HG02610 (cell line): ENCODE data around the gene UBR7.

Experiments
- ATAC-seq: cut with Tn5 transposase; IDR thresholded peaks from one replicate; pipeline ENCODE4 v1.9.1; 2021; ENCODE audit warnings: mild to moderate bottlenecking, moderate library complexity; ENCODE audit not compliant: unreplicated experiment

UBR7 gene

DNA sequence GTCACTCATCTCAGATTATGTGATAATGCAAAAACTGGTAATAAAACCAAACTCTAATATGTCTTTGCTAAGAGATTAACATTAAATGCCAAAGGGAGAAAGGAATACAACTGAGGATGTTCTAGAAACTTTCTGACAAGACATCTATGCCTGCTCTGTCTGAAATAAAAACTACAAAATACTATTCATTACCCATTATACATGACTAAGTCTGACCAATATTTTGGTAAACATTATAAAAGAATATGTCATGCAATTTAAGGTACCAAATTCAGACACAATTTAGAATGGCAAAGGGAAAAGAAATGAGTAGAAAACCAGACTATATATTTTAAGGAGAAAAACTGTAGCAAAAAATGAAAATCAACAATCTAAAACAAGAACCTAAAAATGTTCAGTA, 39.5 kb downstream of the UBR7 start:
- no peak for ATAC-seq

DNA sequence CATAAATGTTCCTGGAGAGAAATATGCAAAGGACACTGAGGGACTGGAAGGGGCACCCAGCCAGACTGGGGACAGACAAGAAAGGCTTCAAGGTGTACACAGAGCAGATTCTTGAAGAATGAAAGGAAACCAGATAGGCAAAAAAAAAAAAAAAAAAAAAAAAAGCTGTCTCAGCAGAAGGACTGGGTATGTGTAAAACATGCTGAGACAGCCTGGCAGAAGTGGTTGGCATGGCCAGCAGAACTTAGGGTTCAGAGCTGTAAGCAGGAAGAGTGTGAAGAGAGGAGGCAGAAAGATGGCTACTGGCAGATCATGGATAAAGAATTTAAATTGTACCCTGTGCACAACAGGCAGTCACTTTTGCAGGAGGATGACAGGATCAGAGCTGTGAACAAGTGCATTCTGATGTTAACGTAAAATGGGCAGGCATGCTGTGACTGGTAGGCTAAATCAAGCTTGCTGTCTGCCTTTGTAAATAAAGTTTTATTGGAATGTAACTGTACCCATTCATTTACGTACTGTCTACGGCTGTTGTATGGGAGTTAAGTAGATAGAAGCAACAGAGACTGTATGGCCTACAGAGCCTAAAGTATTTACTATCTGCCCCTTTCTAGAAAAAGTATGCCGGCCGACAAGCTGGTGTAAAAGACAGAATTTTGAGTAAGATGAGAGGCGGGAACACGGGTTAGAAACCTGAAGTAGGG, 42.2 kb downstream of the UBR7 start:
- no peak for ATAC-seq

DNA sequence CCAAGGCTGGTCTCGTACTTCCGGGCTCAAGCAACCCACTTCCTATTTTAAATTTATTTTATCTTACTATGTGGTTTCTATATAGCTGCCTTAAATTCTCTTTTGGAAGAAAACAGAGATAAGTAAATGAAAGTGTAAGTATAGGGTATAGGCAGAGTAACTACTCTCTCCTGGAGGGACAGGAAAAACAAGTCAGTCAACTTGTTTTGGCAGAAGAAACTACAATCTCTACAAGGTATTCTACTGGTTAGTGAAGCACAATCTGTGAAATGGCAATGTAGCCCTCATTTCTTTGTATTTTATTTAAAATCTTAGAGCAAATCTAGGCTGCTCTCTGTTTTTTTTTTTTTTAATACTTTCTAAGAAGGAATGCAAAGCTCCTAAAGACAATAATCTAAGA, 55.4 kb downstream of the UBR7 start:
- no peak for ATAC-seq

DNA sequence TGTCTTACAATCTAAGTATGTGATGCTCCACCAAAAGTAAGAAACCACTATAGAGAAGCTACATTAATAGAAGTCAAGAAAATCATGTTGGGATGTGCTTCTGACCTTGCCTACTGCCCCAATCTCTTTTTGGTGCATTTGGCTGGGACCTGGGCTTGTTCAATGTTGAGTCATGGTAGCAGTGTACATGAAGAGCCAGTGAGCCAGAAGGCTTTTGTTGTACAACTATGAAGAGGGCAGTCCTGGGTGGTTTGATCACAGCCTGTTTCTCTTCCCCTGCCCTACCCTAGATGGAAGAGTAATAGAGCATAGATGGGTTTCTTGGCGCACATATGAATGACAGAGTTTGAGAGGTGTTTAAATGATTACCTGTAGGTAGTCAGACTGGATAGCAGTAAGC, 56.4 kb downstream of the UBR7 start:
- no peak for ATAC-seq

DNA sequence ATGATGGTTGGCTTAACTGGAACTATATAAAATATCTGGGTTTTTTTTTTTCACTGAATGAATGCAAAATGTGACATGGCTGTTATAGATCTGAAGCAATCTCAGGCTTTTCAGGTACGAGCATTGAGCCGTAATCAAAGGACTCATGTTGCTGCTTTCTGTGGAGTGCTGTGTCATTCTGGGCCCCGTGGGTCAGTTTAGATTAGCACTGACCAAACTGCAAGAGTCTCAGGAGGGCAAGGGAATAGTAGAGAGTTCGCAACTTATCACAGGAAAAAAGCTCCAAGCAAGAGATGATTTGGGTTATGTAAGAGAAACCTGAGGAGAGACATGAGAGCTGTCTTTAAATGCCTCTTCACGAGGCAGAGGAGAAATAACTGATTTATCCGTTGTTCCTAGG, 59.1 kb downstream of the UBR7 start:
- ATAC-seq: no peak

DNA sequence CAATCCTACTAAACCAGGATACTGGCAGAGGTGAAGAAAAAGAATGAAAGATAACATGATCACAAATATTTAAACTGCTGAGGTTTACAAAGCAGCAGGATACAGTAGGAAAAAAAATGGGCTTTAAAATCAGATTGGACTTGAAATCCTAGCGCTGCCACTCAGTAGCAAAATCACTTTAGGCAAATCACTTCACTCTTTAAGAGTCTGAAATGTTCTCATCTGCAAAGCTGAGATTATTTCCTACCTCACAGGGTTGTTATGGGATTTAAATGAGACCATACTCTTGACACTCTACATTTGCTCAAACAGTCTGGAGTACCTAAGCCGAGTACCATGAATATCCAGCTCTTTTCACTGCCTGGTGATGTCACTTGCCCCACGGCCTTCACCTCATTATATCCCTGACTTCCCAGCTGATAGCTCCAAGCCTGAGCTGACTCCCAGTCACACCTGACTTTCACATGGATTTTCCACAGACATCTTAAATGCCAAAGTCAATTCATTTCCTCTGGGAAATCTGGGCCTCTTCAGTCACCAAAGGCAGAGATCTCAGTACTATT, 60.2 kb downstream of the UBR7 start:
- ATAC-seq: no peak

DNA sequence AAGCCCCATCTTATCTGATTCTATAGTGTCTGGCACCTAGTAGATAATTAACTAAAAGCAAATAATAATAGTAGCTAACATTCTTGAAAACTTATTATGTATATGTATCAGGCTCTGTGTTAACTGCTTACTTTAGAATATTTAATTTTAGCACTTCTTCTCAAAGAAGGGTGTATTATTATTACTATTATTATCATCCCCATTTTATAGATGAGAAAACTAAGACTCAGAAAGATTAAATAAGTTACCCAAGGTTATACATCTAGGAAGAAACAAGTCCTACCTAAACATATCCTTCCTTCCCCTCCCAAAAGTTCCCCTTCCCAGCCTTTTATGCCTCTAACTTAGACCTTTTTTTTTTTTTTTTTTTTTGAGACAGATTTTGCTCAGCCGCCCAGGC, 61.4 kb downstream of the UBR7 start:
- ATAC-seq: no peak

DNA sequence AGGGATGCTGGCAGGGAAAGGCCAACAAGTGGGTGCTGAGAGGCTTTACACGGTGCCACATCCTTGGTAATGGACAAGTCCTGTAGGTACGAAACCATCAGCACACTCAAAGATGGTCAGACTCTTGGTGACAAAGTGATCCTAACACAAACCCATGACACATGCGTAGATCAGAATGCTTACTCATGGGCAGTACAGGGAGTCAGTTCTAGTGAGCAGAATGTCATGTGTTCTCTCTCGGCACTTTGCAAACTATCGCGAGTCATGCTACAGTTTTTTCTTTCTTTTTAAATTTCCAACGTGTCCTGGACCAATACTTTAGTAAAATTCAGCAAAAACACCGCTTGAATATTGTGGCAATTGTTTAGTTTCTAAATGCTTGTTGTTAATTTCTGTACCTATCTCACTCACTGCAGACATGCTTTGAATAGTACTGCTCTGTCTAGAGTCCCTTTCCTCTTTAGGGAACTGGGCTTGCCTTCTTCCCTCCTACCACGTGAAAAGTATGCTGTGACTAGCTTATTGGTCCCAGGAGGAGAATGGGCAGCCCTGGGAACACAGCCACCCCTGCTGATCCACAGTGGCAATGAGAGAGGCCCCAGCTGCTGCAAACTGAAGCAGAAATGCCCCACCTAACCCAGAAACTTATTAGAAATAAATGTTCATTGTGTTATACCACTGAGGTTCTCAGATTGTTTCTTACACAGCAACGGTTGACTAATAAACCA, 62.4 kb downstream of the UBR7 start:
- ATAC-seq: no peak

DNA sequence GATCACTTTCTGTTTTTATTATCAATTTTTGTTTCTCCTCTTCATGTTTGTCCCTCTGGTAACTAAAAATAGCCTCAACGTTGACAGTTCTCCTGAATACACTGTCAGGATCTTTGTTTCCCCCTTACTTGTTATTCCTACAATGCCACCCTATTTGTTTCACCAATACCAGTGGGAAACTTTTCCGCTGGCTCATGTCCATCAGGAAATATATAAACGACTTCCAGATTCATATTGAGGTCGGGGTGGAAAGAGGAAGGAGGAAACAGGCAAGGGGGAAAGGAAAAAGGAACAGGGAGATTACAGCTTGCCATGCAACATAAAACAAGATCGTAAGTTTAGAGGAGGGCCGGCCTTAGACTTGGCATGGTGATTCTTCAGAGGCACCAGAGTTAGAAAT, 64.1 kb downstream of the UBR7 start:
- no peak for ATAC-seq

DNA sequence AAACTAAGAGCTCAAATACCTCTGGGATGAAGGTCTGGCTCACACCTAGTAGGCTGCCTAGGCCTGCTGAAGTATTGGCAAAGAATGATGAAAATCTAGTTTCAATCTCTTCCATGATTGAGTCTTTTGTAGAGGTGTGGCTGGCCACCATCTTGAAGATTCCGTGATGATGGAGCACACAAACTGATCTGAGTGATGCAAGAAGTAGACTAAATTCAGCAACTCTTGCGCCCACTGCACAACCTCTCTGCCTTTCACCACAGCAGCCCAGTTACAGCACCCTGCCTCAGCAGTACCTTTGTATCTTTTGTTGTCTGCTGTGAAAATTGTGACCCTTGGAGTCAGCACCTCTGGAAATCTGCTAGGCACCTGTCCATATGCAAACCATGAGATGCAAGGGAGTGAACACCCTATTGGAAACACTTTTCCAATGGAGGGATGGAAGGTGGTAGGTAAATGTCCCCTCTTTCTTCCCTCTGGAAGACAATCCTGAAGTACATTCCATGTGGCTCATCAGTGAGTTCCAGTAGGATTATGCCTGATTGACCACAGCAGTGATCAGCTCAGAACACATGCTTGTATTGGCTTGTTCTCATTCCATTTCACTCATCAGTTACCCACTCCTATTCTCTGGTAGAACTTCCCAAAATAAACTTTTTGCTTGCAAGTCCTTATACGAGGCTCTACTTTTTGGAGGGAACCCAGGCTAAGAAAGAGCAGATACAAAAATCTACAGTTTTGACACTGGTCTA, 67.2 kb downstream of the UBR7 start:
- ATAC-seq: no peak

DNA sequence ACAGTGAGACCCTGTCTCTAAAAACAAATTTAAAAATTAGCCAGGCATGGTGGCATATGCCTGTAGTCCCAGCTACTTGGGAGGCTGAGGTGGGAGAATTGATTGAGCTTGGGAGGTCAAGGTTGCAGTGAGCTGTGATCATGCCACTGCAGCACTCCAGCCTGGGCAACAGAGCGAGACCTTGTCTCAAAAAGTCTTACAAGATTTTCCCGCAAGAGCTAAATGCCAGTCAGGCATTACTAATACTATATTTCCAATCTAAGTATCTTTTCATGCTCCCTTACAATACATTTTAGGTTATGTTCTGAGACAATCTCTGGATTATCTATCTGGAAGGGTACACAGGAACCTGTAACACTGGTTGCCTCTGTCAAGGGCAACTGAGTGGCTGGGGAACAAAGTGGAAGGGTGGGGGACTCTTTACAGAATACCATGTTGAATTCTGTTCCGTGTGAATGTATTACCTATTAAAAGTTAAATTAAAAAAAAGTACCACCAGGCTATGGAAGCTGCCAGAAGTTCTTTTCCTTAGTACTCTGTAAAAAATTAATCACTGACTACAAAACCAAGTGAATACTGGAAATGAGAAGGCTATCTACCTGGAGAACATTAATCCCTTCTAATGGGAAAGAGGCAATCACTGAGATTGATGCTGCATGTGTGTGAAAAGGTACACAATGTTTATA, 69.1 kb downstream of the UBR7 start:
- ATAC-seq: no peak
